ENCODE measurements around the gene OR52N1. TPM values are rescaled to one million over a fixed set of nuclear protein-coding genes. Genes with fewer than 3 reads are reported as not detected.

The OR52N1 gene
- total RNA-seq = not detected
- polyA plus RNA-seq = not detected

- Histone ChIP-seq H3K27me3 (no peaks in the 10 kb centered on the region), H3K36me3 (no peaks in the 10 kb centered on the region), H3K9me3 (peaks cover 0 to 2% (median 0%) of the 10 kb centered on the region in 4 donors), H3K27ac (no peak within 1 kb of the TSS), H3K4me1 (no peaks in the 10 kb centered on the region), H3K4me3 (no peak within 1 kb of the TSS)
- WGBS, 2 donors = 70 to 82% methylated on average over 3 of the region's 3 CpGs
- TF ChIP-seq POLR2AphosphoS5 (IDR thresholded peaks at IDR 0.05) = no peak
- TF ChIP-seq, protein P1, sequence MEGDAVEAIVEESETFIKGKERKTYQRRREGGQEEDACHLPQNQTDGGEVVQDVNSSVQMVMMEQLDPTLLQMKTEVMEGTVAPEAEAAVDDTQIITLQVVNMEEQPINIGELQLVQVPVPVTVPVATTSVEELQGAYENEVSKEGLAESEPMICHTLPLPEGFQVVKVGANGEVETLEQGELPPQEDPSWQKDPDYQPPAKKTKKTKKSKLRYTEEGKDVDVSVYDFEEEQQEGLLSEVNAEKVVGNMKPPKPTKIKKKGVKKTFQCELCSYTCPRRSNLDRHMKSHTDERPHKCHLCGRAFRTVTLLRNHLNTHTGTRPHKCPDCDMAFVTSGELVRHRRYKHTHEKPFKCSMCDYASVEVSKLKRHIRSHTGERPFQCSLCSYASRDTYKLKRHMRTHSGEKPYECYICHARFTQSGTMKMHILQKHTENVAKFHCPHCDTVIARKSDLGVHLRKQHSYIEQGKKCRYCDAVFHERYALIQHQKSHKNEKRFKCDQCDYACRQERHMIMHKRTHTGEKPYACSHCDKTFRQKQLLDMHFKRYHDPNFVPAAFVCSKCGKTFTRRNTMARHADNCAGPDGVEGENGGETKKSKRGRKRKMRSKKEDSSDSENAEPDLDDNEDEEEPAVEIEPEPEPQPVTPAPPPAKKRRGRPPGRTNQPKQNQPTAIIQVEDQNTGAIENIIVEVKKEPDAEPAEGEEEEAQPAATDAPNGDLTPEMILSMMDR (IDR thresholded peaks at IDR 0.05) = no peak
- TF ChIP-seq EP300 (IDR thresholded peaks at IDR 0.05) = no peak
- no peak for TF ChIP-seq POLR2A (IDR thresholded peaks at IDR 0.05)
- DNase-seq = no peak
- intact Hi-C loops (cut with DNase I) = no loop called here
Measured at GRCh38 chr11:5791165-5791564, at the start of gene OR52N1. Gene OR52N1, minus strand, starts transcription at chr11:5791265. Its CDS starts 2,449 bp downstream, at chr11:5788816.

- intact Hi-C loops (cut with DNase I) = no loop called here
- H3K9me3 ChIP-seq = no peaks in the 10 kb centered on the region
- no peak for TF ChIP-seq POLR2AphosphoS5 (IDR thresholded peaks at IDR 0.05)
- no peak for TF ChIP-seq EP300 (IDR thresholded peaks at IDR 0.05)
- TF ChIP-seq POLR2A (IDR thresholded peaks at IDR 0.05) = no peak
- TF ChIP-seq, protein P1 (IDR thresholded peaks at IDR 0.05) = no peak
- WGBS, 2 donors = 91 to 93% methylated on average over 2 of the region's 2 CpGs
- H3K36me3 ChIP-seq = no peaks in the 10 kb centered on the region
- DNase-seq = no peak
- H3K4me3 ChIP-seq = no peak overlapping the region
- no peaks in the 10 kb centered on the region for H3K27me3 ChIP-seq
- H3K27ac ChIP-seq = no peak overlapping the region
- H3K4me1 ChIP-seq = no peaks in the 10 kb centered on the region
Measured at GRCh38 chr11:5837695-5838094, 46.6 kb upstream of the OR52N1 start.

DNA sequence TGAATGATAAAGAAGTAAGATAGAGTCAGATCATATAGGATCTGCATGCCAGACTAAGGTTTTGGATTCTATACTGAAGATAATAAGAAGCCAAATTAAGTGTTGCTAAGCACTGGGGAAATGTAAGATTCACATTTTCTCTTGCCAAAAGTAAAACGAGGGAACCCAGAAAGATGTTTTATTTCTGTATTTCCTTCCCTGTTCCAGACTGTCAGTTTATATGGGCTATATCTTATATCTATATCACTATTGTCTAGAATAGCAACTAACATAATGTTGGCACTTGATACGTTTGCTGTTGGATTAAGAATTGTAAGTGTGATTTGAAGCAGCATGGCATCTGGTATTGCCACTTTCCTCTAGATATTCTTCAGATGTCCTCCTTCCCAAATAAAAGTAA lies 42.4 kb upstream of the OR52N1 start:
- H3K4me3 ChIP-seq = no peak overlapping the region
- TF ChIP-seq EP300 (IDR thresholded peaks at IDR 0.05) = no peak
- TF ChIP-seq POLR2AphosphoS5 (IDR thresholded peaks at IDR 0.05) = no peak
- TF ChIP-seq POLR2A (IDR thresholded peaks at IDR 0.05) = no peak
- TF ChIP-seq, protein P1 (IDR thresholded peaks at IDR 0.05) = no peak
- no peak overlapping the region for H3K27ac ChIP-seq
- no peaks in the 10 kb centered on the region for H3K36me3 ChIP-seq
- H3K27me3 ChIP-seq = no peaks in the 10 kb centered on the region
- 46 to 63% methylated on average over 2 of the region's 2 CpGs for WGBS, 2 donors
- no peak for DNase-seq
- intact Hi-C loops (cut with DNase I) = no loop called here
- H3K4me1 ChIP-seq = no peaks in the 10 kb centered on the region
- no peaks in the 10 kb centered on the region for H3K9me3 ChIP-seq

DNA sequence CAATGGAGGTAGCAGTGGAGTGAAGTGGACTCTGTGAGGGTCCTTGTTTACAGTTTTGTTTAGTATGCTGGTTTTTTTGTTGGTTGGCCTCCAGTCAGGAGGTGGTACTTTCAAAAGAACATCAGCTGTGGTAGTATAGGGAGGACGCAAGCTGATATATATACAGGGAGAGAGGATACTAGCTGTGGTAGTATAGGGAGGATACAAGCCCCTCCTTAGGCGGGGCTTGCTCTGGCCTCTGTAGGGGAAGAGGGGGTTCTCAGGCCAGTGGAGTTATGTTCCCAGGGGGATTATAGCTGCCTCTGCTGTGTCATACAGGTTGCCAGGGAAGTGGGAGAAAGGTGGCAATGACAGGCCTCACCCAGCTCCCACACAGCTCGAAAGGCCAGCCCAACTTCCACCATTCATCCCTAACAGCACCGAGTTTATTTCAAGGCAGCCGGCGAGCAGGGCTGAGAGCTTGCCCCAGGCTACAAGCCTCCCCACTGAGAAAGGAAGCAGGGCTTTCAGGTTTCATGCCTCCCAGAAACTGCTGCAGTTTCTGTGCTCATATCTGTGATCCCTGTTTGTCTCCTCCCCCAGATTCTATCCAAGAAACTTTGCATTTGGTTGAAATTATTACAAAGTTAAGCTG lies 40.2 kb upstream of the OR52N1 start:
- Histone ChIP-seq H3K36me3 (no peaks in the 10 kb centered on the region), H3K27ac (no peak overlapping the region), H3K27me3 (no peaks in the 10 kb centered on the region), H3K9me3 (no peaks in the 10 kb centered on the region), H3K4me3 (no peak overlapping the region), H3K4me1 (no peaks in the 10 kb centered on the region)
- intact Hi-C loops (cut with DNase I) = no loop called here
- DNase-seq = no peak
- no peak for TF ChIP-seq POLR2AphosphoS5 (IDR thresholded peaks at IDR 0.05)
- TF ChIP-seq EP300 (IDR thresholded peaks at IDR 0.05) = no peak
- TF ChIP-seq, protein P1 (IDR thresholded peaks at IDR 0.05) = no peak
- 82 to 83% methylated on average over 6 of the region's 6 CpGs for WGBS, 2 donors

Measured in sigmoid colon (tissue), 7 donors.